Activated T-helper 1 cell treated with anti-CD3 and anti-CD28 coated beads, Interleukin-2, amount 50 U/mL, for 16 hours (primary cell): ENCODE measurements around the gene RMND1.
"Not testable (repeated sequence)": the region's sequence is repeated elsewhere in the genome, so short reads cannot be mapped to it uniquely, and the experiment has no call there.

Experiments
- DNase-seq, 2 donors: peaks; one replicate each; pipeline ENCODE4 v3.0.0-alpha.2; 2020; ENCODE audit warnings: low read depth in 1 of 2, low spot score in 1 of 2

RMND1 gene

DNA sequence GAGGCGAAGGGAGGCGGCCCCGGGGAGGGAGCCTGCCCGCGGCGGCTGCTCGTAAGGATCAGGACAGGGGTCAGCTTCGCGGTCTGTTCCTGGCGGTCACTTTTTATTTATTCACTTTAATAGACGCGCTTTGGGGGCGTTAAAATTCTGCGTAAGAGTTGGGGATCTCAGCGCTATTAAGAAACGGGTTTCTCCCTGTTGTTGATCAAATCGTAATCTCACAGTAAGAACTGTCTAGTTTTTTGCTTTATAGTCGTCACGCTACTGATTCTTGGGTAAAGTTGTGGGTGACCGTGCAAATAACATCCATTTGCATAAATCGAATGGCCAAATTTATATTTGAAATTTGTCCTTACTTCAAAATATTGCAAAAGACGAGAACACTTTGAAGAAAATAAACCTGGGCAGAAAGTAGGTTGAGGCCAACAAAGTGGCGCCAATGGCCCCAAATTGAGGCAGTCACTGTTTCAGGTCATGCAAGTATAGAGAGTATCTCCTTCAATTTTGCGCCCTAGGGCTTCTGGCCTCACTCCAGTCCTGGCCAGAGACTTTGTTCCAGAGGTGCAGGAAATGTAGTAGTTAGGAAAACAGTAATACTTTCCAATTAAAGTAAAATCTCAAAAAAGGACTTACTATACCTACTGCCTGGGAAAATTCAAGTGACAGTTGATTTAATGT is 963 bp upstream of the RMND1 start:
- no peak for DNase-seq

- DNase-seq = no peak
Observed at GRCh38 chr6:151451417-151451949, 443 bp downstream of the RMND1 start.

- not testable (repeated sequence) for DNase-seq
Observed at GRCh38 chr6:151450928-151451327, 998 bp downstream of the RMND1 start.

DNA sequence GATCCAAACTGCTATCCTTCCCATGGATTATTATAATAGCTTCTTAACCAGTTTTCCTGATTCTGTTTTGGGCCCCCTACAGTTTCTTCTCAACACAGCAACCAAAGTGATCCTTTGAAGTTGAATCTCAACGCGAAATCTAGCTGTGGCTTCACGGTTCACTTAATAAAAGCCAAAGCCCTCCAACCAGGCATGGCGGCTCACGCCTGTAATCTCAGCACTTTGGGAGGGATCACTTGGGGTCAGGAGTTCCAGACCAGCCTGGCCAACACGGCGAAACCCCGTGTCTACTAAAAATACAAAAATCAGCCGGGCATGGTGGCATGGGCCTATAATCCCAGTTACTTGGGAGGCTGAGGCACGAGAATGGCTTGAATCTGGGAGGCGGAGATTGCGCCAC is 3.3 kb downstream of the RMND1 start:
- DNase-seq = no peak

DNA sequence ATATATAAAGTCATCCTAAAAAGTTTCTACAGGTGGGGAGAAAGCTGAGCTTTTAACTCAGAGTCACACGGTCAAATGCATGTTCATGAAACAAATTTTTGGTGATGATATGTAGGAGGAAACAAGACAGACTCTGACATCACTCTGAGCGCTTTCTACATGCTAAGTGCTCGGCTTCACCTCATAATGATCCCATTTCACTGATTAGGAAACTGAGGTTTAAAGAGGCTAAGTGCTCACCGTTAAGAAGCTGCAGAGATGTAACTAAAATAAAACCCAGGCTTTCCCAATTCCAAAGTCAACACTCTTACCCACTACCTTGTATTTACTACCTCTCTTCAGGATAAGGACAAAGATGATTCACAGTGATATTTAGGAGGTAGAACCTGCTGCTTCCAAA is 4.7 kb downstream of the RMND1 start:
- DNase-seq = no peak

DNA sequence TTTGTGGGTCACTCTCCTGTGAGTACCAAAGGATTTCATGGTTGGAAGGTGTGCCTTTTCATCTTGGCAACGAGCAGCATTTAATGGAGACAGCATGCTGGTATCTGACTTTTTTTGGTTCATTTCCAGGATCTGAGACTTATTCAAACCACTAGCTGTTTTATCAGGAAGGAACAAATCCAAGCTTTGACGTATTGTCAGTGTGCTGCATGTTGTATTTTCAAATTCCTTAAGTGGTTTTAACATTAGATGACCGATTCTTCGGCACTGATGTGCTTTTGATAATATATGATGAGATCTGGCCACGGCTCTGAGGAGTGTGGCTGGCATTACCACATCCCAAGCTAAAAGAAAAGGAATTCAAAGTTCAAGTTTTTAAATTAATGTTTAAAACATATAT is 6.4 kb downstream of the RMND1 start:
- no peak for DNase-seq

DNA sequence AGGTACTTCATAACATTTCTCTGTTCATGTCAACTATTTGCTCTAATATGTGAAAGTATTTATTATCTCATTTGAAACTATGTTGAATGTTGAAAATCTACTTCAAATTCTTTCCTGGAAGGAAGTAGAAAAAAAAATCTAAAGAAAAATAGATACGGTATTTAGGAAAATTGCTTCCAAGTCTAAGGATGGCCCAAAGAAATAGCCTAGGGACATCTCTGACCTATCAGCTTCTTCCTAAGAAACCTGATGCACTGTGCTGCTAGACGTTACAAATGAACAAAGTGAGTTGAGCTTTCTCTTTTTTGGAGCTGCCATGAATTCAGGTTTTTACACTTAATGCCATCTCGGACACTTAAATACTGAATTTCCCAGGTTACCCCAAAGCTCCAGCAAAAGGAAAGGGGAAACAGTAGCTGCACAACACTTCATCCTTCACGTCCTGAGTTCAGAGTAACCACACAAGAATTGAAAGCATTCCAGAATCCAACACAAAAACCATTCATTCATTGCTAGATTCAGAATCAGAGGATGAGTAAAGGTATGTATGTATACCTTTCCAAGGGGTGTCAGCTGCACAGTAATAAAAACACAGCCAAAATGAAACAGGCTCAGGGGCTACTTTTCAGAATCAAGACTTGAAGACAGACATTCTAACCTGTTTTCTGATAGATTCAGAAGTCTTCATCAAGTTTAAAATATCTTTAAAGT is 7.9 kb downstream of the RMND1 start:
- DNase-seq = no peak

- DNase-seq = no peak
Observed at GRCh38 chr6:151443454-151443853, 8.5 kb downstream of the RMND1 start.

GRCh38 chr6:151442371-151442770 is 9.6 kb downstream of the RMND1 start:
- no peak for DNase-seq

GRCh38 chr6:151441390-151442166 is 10.3 kb downstream of the RMND1 start:
- DNase-seq = no peak

GRCh38 chr6:151440930-151441329 is 11.0 kb downstream of the RMND1 start:
- DNase-seq = no peak

- DNase-seq = no peak
Observed at GRCh38 chr6:151440498-151440897, 11.4 kb downstream of the RMND1 start.

DNA sequence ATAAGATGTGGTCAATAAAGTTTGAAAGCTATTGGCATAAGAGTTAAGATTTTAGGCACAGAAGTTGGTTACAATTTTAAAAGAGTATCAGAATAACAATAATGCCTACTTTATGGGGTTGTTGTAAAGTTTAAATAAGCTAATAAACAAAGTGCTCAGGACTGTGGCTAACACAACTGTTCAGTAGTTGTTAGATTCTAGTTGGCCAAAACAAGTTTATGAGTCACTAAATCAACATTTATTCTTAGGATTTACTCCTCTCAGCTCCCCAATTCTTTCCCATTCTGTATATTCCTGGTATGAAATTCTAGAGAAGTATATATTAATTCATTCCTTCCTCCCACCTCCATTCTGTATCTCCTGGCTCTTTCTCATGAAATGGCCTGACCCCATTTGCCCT is 14.5 kb downstream of the RMND1 start:
- no peak for DNase-seq

GRCh38 chr6:151436802-151437201 is 15.1 kb downstream of the RMND1 start:
- DNase-seq = no peak

DNA sequence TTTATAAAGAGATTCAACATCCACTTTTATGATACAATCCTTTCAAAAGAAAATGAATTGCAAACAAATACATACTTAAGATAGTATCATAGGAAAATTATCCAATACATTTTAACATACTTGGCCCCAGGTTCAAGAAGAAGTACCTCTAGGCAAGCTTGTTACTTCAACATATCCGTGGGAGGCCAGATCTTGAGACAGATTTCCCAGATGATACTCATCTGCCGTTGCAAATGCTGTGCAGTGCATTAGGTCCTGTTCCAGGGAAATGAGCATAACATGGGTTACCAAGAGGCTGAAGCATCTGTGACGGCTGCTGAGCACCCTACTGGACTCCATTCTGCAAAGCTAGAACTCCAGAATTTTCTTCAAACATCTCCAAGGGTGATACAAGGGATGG is 15.6 kb downstream of the RMND1 start:
- DNase-seq = no peak

DNA sequence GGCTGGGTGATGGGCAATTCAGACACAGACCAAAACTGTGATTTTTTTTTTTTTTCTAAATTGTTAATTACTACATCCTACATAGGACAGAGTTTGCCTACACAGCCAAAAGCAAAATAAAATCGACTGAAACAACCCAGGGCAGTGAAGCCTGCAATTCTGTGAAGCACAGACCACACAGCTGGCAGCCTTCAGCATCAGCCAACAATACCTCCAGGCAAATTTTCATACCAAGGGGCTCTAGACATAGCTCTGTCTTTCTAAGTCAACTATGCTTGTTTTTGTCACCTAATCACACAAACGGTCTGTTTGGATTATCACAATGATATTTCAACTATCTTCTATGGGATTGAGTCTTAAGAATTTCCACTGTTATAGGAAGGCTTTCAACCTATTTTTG is 17.6 kb downstream of the RMND1 start:
- DNase-seq = no peak

- no peak for DNase-seq
Observed at GRCh38 chr6:151432651-151433050, 19.3 kb downstream of the RMND1 start.

DNA sequence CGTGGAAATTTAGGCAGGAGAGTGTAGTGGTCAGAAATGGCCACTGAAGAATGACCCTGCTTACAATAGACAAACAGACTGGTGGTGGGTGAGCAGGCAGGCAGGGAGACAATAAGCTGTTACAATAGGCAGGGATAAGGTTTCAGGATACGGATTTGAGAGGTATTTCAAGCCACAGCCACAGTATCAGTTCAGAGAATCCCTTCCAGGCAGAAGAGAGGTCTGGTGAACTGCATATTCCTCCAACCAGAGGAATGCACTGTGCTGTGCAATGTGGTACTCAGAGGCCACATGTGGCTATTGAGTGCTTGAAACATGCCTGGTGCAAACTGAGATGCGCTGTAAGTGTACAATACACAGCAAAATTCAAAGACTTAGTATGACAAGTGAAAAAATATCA is 20.6 kb downstream of the RMND1 start:
- no peak for DNase-seq

GRCh38 chr6:151430886-151431285 is 21.0 kb downstream of the RMND1 start:
- no peak for DNase-seq

DNA sequence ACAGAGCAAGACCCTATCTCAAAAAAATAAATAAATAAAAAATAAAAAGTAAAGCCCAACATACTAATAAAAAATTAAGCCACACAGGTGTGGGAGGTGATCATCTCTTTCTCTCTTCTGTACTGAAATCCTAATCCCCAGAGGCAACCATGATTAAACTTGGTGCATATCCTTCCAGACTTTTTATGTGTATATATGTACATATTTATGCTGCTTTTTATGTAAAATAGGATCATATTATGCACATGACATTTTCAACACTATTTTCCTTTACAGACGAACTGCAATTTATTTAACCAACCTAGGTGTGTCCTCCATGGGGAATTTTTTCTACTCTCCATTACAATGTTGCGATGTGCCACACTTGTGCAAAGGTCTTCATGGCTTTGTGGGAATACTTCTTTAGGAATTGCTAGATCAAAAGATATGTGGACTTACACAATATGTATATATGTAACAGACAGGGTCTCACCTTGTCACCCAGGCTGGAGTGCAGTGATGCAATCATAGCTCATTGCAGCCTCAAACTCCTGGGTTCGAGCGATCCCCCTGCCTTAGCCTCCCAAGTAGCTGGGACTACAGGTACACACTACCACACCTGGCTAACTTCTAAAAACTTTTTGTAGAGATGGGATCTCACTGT is 23.7 kb downstream of the RMND1 start:
- DNase-seq = no peak

- no peak for DNase-seq
Observed at GRCh38 chr6:151425561-151425960, 26.4 kb downstream of the RMND1 start.
